Loucy (cell line): Measurements from ENCODE around the gene FNDC7.

Experiments
- H2AFZ ChIP-seq: fragments of 200-600 bp; sonication (generic); 2 replicates; pipeline ENCODE4 v1.6.0; 2016; ENCODE audit warnings: antibody characterized with exemption, mild to moderate bottlenecking, low read length, moderate library complexity
- H3F3A ChIP-seq: fragments of 200-600 bp; 2 replicates; pipeline ENCODE4 v1.6.0; 2016; ENCODE audit warnings: antibody characterized with exemption, low read depth, mild to moderate bottlenecking
- H3K27me3 ChIP-seq: fragments of 200-600 bp; sonication (generic); 2 replicates; pipeline ENCODE4 v1.6.1; 2014; ENCODE audit warnings: low read length, mild to moderate bottlenecking; ENCODE audit not compliant: insufficient read depth, poor library complexity, severe bottlenecking
- H3K36me3 ChIP-seq: fragments of 200-600 bp; sonication (generic); 2 replicates; pipeline ENCODE4 v1.6.1; 2016; ENCODE audit warnings: low read length; ENCODE audit not compliant: insufficient read depth
- H3K4me1 ChIP-seq: fragments of 200-600 bp; sonication (generic); 2 replicates; pipeline ENCODE4 v1.5.1; 2014; ENCODE audit warnings: low read length, mild to moderate bottlenecking; ENCODE audit not compliant: insufficient read depth, poor library complexity, severe bottlenecking
- H3K4me2 ChIP-seq: fragments of 200-600 bp; sonication (generic); 2 replicates; pipeline ENCODE4 v1.6.0; 2014; ENCODE audit warnings: antibody characterized with exemption, low read length, low read depth, mild to moderate bottlenecking; ENCODE audit not compliant: poor library complexity, severe bottlenecking
- H3K4me3 ChIP-seq: fragments of 200-600 bp; sonication (generic); 2 replicates; pipeline ENCODE4 v1.5.1; 2014; ENCODE audit warnings: low read length, mild to moderate bottlenecking, mixed read lengths; ENCODE audit not compliant: poor library complexity, severe bottlenecking
- H3K79me2 ChIP-seq: fragments of 200-600 bp; sonication (generic); 2 replicates; pipeline ENCODE4 v1.6.1; 2014; ENCODE audit warnings: low read length; ENCODE audit not compliant: insufficient read depth
- H3K9ac ChIP-seq: fragments of 200-600 bp; sonication (generic); 2 replicates; pipeline ENCODE4 v1.6.0; 2014; ENCODE audit warnings: mild to moderate bottlenecking, low read depth, low read length, moderate library complexity; ENCODE audit not compliant: poor library complexity, severe bottlenecking
- H3K9me2 ChIP-seq: fragments of 200-600 bp; sonication (generic); replicated peaks from 2 replicates; pipeline ENCODE4 v1.6.1; 2016; ENCODE audit warnings: low read depth, low read length, mixed read lengths
- H3K9me3 ChIP-seq: fragments of 200-600 bp; sonication (generic); 2 replicates; pipeline ENCODE4 v1.6.1; 2014; ENCODE audit warnings: mild to moderate bottlenecking, antibody characterized with exemption, low read length, low read depth; ENCODE audit not compliant: insufficient read depth
- H4K20me1 ChIP-seq: fragments of 200-600 bp; sonication (generic); 2 replicates; pipeline ENCODE4 v1.6.0; 2014; ENCODE audit warnings: antibody characterized with exemption, low read length, mild to moderate bottlenecking; ENCODE audit not compliant: insufficient read depth, poor library complexity, severe bottlenecking
- CTCF ChIP-seq: fragments of 200-600 bp; sonication (generic); conservative IDR thresholded peaks from 2 replicates; pipeline ENCODE4 v1.5.1; 2014; ENCODE audit warnings: mild to moderate bottlenecking, antibody characterized with exemption, low read length
- EZH2phosphoT487 ChIP-seq: fragments of 200-600 bp; IDR thresholded peaks from 2 replicates; pipeline ENCODE4 v1.6.1; 2018; ENCODE audit warnings: antibody characterized with exemption, mild to moderate bottlenecking, moderate library complexity, borderline replicate concordance

Gene FNDC7

DNA sequence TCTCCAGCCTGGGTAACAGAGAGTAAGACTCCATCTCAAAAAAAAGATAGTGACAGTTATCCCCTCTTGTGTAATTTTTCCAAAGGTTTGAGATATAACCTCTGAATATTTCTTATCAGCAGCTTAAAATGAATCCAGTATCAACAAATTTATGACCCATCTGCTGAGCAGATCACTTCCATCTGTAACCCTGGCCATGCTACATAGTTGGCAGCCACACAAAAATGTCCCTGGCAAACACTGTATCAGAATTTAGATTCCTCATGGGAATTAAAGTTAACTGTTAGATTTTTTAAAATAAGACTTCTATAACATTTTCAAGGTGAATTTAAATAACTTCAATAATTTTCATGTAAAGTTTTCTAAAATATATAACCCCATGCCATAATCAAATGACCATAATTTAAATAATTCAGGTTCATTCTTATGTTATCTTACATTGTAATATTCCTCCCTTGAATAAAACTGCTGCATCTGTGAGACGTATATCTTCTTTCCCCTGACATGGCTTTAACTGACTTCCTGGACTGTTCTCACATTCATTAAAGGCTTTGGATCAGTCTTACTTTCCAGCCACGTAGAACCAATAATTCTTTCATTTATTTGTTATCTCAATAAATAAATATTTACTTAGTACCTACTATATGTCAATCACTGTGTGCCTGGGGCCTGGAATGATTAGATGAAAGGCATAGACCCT is 25.9 kb upstream of the FNDC7 start:
- H3K4me1 ChIP-seq = peaks cover 24% of the 10 kb centered on the region

DNA sequence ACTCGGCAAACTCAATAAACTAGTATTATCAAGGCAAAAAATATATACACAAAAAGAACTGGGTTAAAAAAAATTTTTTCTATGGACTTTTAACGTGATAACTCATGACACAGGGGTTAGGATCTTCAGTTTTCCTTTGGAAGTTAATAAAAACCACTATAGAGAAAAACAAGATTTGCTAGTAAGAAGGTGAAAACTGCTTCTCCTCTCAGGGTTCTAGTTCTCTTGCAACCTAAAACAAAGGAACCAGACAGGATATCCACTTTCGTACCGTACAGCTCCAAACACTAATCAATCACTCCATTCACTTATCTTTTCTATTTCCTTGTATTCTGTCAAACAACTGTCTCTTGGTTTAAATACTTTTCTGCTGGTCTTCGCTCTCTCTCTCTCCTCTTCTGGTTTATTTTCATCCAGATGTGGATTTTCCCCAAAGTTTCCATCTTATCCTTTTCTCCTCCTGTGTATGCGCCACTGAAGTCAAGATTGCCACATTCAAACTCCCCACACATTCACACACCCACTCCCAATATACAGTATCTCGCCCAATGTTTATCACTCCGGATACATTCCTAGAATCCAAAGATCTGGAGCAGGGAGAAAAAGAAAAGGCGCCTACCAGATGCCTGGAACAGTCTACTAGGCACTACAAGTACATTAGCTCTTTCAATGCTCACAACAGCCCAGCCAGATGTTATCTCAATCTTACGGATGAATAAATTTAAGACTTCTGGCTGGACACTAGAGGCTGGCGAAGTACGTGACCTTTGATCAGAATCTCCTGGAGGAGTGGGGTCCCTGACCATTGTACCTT is 21.4 kb upstream of the FNDC7 start:
- H3K9me3 ChIP-seq = no peaks in the 10 kb centered on the region
- peaks cover 25% of the 10 kb centered on the region for H3K4me1 ChIP-seq
- peaks cover 11% of the 10 kb centered on the region for H3K36me3 ChIP-seq
- peaks cover 59% of the 10 kb centered on the region for H3K79me2 ChIP-seq
- peaks cover 42% of the 10 kb centered on the region for H4K20me1 ChIP-seq
- peak overlapping the region; percentile 89 for H3K9ac ChIP-seq
- H3K27me3 ChIP-seq = no peaks in the 10 kb centered on the region
- no peak for TF ChIP-seq EZH2phosphoT487
- no peak for TF ChIP-seq CTCF
- peak overlapping the region; percentile 98 for H3K4me2 ChIP-seq
- peak overlapping the region; percentile 76 for H2AFZ ChIP-seq
- 0 out of 2 replicates have a peak, but pooled peaks cover 5% of the 10 kb centered on the region for H3F3A ChIP-seq
- H3K4me3 ChIP-seq = peak overlapping the region; percentile 86
- no peaks in the 10 kb centered on the region for H3K9me2 ChIP-seq

More for the DNA sequence above, 25.9 kb upstream of the FNDC7 start:
- Histone ChIP-seq H3F3A (no peaks in the 10 kb centered on the region), H3K9ac (no peak overlapping the region), H3K79me2 (peaks cover 17% of the 10 kb centered on the region), H3K9me3 (no peaks in the 10 kb centered on the region), H4K20me1 (peaks cover 3% of the 10 kb centered on the region), H2AFZ (no peak overlapping the region), H3K4me2 (no peak overlapping the region), H3K4me3 (no peak overlapping the region), H3K27me3 (no peaks in the 10 kb centered on the region), H3K9me2 (no peaks in the 10 kb centered on the region), H3K36me3 (no peaks in the 10 kb centered on the region)
- TF ChIP-seq CTCF = no peak
- TF ChIP-seq EZH2phosphoT487 = no peak

DNA sequence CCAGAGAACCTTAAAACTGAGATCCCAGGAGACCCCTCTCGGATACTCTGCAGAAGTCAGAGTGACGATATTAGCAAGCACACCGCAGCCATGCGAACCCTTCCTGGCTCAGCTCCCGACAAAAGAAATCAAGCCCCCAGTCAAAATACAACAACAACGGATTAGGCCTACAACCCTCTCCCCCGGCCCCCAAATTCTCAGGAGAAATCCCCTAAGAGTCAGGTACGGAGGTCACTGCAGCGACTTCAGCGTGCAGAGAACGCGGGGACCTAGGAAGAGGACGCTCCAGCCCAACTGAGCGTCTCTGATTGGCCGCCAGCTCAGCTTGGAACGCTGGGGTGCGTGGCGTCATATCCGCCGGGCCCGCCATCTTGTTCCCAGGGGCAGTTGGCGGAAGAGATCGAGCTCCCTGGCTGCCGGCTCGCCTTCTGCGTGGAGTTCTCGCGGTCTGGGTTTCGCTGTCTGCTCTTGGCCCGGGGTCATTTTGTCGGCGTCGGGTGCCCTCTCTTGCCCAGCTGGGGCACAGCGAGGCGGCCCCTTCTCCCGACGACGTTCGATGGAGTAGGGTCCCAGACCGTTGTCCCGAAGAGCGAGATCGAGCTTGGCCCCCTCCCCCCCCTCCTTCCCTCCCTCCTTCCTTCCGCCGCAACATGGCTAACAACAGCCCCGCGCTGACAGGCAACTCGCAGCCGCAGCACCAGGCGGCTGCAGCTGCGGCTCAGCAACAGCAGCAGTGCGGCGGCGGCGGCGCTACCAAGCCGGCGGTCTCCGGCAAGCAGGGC is 20.6 kb upstream of the FNDC7 start, which contains the start of gene PRPF38B:
TSS of gene PRPF38B (plus strand) at position 369 of the 782 bp plus-strand sequence. CDS start at position 651, 282 bp downstream.
- peaks cover 67% of the 10 kb centered on the region for H3K79me2 ChIP-seq
- peak within 1 kb of the TSS; percentile 98 for H3K4me2 ChIP-seq
- peaks cover 50% of the 10 kb centered on the region for H4K20me1 ChIP-seq
- peak within 1 kb of the TSS; percentile 89 for H3K9ac ChIP-seq
- peak within 1 kb of the TSS; percentile 86 for H3K4me3 ChIP-seq
- 0 out of 2 replicates have a peak, but pooled peaks cover 5% of the 10 kb centered on the region for H3F3A ChIP-seq
- H3K9me2 ChIP-seq = no peaks in the 10 kb centered on the region
- no peaks in the 10 kb centered on the region for H3K27me3 ChIP-seq
- peak within 1 kb of the TSS; percentile 76 for H2AFZ ChIP-seq
- no peaks in the 10 kb centered on the region for H3K9me3 ChIP-seq
- TF ChIP-seq EZH2phosphoT487 = no peak
- TF ChIP-seq CTCF = no peak
- H3K4me1 ChIP-seq = peaks cover 33% of the 10 kb centered on the region
- H3K36me3 ChIP-seq = peaks cover 19% of the 10 kb centered on the region
